PC-9 (cell line): ENCODE results near the gene BOD1. TPM values are rescaled to one million over a fixed set of nuclear protein-coding genes. Genes with fewer than 3 reads are reported as not detected.
A peak's percentile ranks its signal among the peaks of the same experiment; 100 is the strongest.

Source experiments
- BruUV-seq: library from RNA; stranded (reverse); fragments of 400-500 nt; replicated peaks from 2 replicates; lab custom pipeline; 2021; lab: Mats Ljungman, UMichigan
- CTCF ChIA-PET: fragments of 300-600 bp; sonication (Branson Sonifier 250); formaldehyde crosslinking; loops from one replicate; lab custom pipeline; 2022; ENCODE audit warnings: antibody characterized with exemption; lab: Charles Lee
- POLR2A ChIA-PET: fragments of 300-600 bp; sonication (Branson Sonifier 250); formaldehyde crosslinking; loops from one replicate; lab custom pipeline; 2022; ENCODE audit warnings: antibody characterized with exemption; ENCODE audit not compliant: unreplicated experiment; lab: Charles Lee
- DNase-seq, 2 experiments: peaks; one replicate each; pipeline versions ENCODE4 v3.0.0 to v3.0.0-alpha.2; 2015 to 2022; ENCODE audit warnings: mixed read lengths in 1 of 2
- H2AFZ ChIP-seq: fragments of 200-600 bp; sonication (generic); 2 replicates; pipeline ENCODE4 v1.8.1; 2017; ENCODE audit warnings: antibody characterized with exemption
- H3F3A ChIP-seq: fragments of 200-600 bp; sonication (generic); 2 replicates; pipeline ENCODE4 v1.8.1; 2017; ENCODE audit warnings: antibody characterized with exemption, mild to moderate bottlenecking, low read depth; ENCODE audit not compliant: insufficient read depth
- H3K27ac ChIP-seq: fragments of 200-600 bp; sonication (generic); 2 replicates; pipeline ENCODE4 v1.6.1; 2016; ENCODE audit warnings: mixed run types
- H3K27me3 ChIP-seq: fragments of 200-600 bp; sonication (generic); 2 replicates; pipeline ENCODE4 v1.6.1; 2016; ENCODE audit warnings: low read depth, mixed run types; ENCODE audit not compliant: insufficient read depth
- H3K36me3 ChIP-seq: fragments of 200-600 bp; sonication (generic); 2 replicates; pipeline ENCODE4 v1.6.1; 2016; ENCODE audit warnings: low read depth, mixed run types
- H3K4me1 ChIP-seq: fragments of 200-600 bp; sonication (generic); replicated peaks from 2 replicates; pipeline ENCODE4 v1.6.1; 2016; ENCODE audit warnings: mixed run types; ENCODE audit not compliant: insufficient read depth
- H3K4me2 ChIP-seq: fragments of 200-600 bp; sonication (generic); 2 replicates; pipeline ENCODE4 v1.6.1; 2017; ENCODE audit warnings: mixed run types
- H3K4me3 ChIP-seq: fragments of 200-600 bp; sonication (generic); 2 replicates; pipeline ENCODE4 v1.6.1; 2016; ENCODE audit warnings: mixed run types
- H3K79me2 ChIP-seq: fragments of 200-600 bp; sonication (generic); 2 replicates; pipeline ENCODE4 v1.6.1; 2017; ENCODE audit warnings: low read depth, mixed run types
- H3K9me2 ChIP-seq: fragments of 200-600 bp; sonication (generic); 2 replicates; pipeline ENCODE4 v1.8.1; 2017; ENCODE audit warnings: mild to moderate bottlenecking; ENCODE audit not compliant: insufficient read depth
- H3K9me3 ChIP-seq: fragments of 200-600 bp; sonication (generic); 2 replicates; pipeline ENCODE4 v1.8.1; 2016; ENCODE audit warnings: low read depth; ENCODE audit not compliant: insufficient read depth
- H4K20me1 ChIP-seq: fragments of 200-600 bp; sonication (generic); 2 replicates; pipeline ENCODE4 v1.8.1; 2017; ENCODE audit not compliant: insufficient read depth
- CTCF ChIP-seq: fragments of 200-600 bp; sonication (generic); conservative IDR thresholded peaks from 2 replicates; pipeline ENCODE4 v1.6.1; 2017; ENCODE audit warnings: mixed run types, antibody characterized with exemption, mild to moderate bottlenecking, moderate library complexity
- EZH2 ChIP-seq: fragments of 200-600 bp; sonication (generic); IDR thresholded peaks from 2 replicates; pipeline ENCODE4 v1.8.0; 2017; ENCODE audit warnings: antibody characterized with exemption, low read depth
- intact Hi-C: fragments of 100-400 bp; cut with micrococcal nuclease; formaldehyde crosslinking; loops from one replicate; pipeline ENCODE4 v1.10.0; 2022; ENCODE audit not compliant: unreplicated experiment
- total RNA-seq: library from RNA; stranded (reverse); gene quantifications from 2 replicates; pipeline ENCODE4 v1.2.3, GENCODE V29; 2021

The BOD1 gene
- total RNA-seq, 1 experiment from 2014 or later: 73.2 TPM

- no peak for DNase-seq
- no peaks in the 10 kb centered on the region for H3K79me2 ChIP-seq
- H3K4me3 ChIP-seq: peak overlapping the region; percentile 36; the same call in 1 of the 2 replicates
- no peaks in the 10 kb centered on the region for H3K9me2 ChIP-seq
- TF ChIP-seq EZH2: no peak
- no peak for TF ChIP-seq CTCF
- intact Hi-C loops: loop anchor here (1.0 to 10.0 kb wide), 5 partner anchors 116 to 590 kb away; partner anchors contain the start of gene ATP6V0E1
- no peak overlapping the region for H3K27ac ChIP-seq
- H3K36me3 ChIP-seq: no peaks in the 10 kb centered on the region
- H3F3A ChIP-seq: no peaks in the 10 kb centered on the region
- no peaks in the 10 kb centered on the region for H3K27me3 ChIP-seq
- BruUV-seq: no TSS peak
- H4K20me1 ChIP-seq: no peaks in the 10 kb centered on the region
- H3K4me2 ChIP-seq: peak overlapping the region; percentile 71
- ChIA-PET CTCF (interaction anchor here (0.5 to 1.2 kb wide), 4 partner anchors 242 to 401 kb away, joined by 3 to 10 read pairs (median 3); no protein-coding TSS in a partner anchor), POLR2A (interaction anchor here (0.6 kb wide), 1 partner anchor 254 kb away, joined by 3 read pairs; no protein-coding TSS in a partner anchor)
- peaks cover 14% of the 10 kb centered on the region for H3K4me1 ChIP-seq
- H3K9me3 ChIP-seq: peaks cover 5% of the 10 kb centered on the region; the same call in 1 of the 2 replicates
- peak overlapping the region; percentile 84 for H2AFZ ChIP-seq
Measured at GRCh38 chr5:173572431-173573125, 43.9 kb downstream of the BOD1 start.

GRCh38 chr5:173570321-173571090 is 45.9 kb downstream of the BOD1 start:
- Histone ChIP-seq H3K9me3 (peaks cover 5% of the 10 kb centered on the region; the same call in 1 of the 2 replicates), H4K20me1 (no peaks in the 10 kb centered on the region), H3K27ac (no peak overlapping the region), H3K4me1 (peaks cover 14% of the 10 kb centered on the region), H3K9me2 (no peaks in the 10 kb centered on the region), H3K27me3 (no peaks in the 10 kb centered on the region), H3K4me2 (no peak overlapping the region), H3K79me2 (no peaks in the 10 kb centered on the region), H3K36me3 (no peaks in the 10 kb centered on the region), H2AFZ (no peak overlapping the region), H3F3A (no peaks in the 10 kb centered on the region), H3K4me3 (no peak overlapping the region)
- BruUV-seq: no TSS peak
- TF ChIP-seq EZH2 (no peak), CTCF (no peak)
- CTCF ChIA-PET: interaction anchor here (0.6 kb wide), 1 partner anchor 84 kb away, joined by 5 read pairs; no protein-coding TSS in a partner anchor
- DNase-seq: no peak
- intact Hi-C loops: loop anchor here (5.0 to 10.0 kb wide), 2 partner anchors 406 to 588 kb away; partner anchors contain the start of gene ATP6V0E1
- POLR2A ChIA-PET: interaction anchor here (0.6 kb wide), 1 partner anchor 47 kb away, joined by 3 read pairs; no protein-coding TSS in a partner anchor

GRCh38 chr5:173568703-173569102 is 47.7 kb downstream of the BOD1 start:
- BruUV-seq: no TSS peak
- Histone ChIP-seq H3F3A (no peaks in the 10 kb centered on the region), H3K4me2 (no peak overlapping the region), H3K36me3 (no peaks in the 10 kb centered on the region), H3K79me2 (no peaks in the 10 kb centered on the region), H3K4me3 (no peak overlapping the region), H2AFZ (no peak overlapping the region), H3K4me1 (peaks cover 14% of the 10 kb centered on the region), H3K27ac (no peak overlapping the region), H3K9me2 (no peaks in the 10 kb centered on the region), H3K27me3 (no peaks in the 10 kb centered on the region), H4K20me1 (no peaks in the 10 kb centered on the region), H3K9me3 (peaks cover 5% of the 10 kb centered on the region; the same call in 1 of the 2 replicates)
- TF ChIP-seq CTCF (no peak), EZH2 (no peak)
- intact Hi-C loops: no loop called here
- ChIA-PET CTCF (no interaction called here), POLR2A (no interaction called here)
- DNase-seq: no peak
